HepG2 (cell line): Measurements from ENCODE around the gene TSHZ2.

Source experiments
- HCFC1 ChIP-seq: fragments of 150-350 bp; IDR thresholded peaks from 2 replicates; pipeline ENCODE4 v1.6.1; 2014; ENCODE audit warnings: low read depth, low read length
- HNRNPH1 ChIP-seq: fragments of 200-400 bp; formaldehyde crosslinking; optimal IDR thresholded peaks from 2 replicates; pipeline ENCODE3; 2017; ENCODE audit warnings: mild to moderate bottlenecking, low read depth, low read length
- MAFF ChIP-seq: IDR thresholded peaks from 2 replicates; pipeline ENCODE4 v1.6.1; 2011; ENCODE audit warnings: low read depth, low read length, improper control_type of control experiment
- POLR2A ChIP-seq, 2 experiments: IDR thresholded peaks; 2 replicates each; pipeline ENCODE4 v1.6.1; 2011; ENCODE audit warnings: low read depth in 2 of 2, low read length in 2 of 2, mild to moderate bottlenecking in 1 of 2, moderate library complexity in 1 of 2; ENCODE audit not compliant: insufficient read depth in 1 of 2
- TARDBP ChIP-seq: sonication (generic); formaldehyde crosslinking; IDR thresholded peaks from 2 replicates; pipeline ENCODE4 v1.8.0; 2022; ENCODE audit warnings: mild to moderate bottlenecking, missing genetic modification reagents
- ZBTB8A ChIP-seq: sonication (generic); formaldehyde crosslinking; IDR thresholded peaks from 2 replicates; pipeline ENCODE4 v1.4.0; 2020; ENCODE audit warnings: mild to moderate bottlenecking, low read depth, missing genetic modification reagents, borderline replicate concordance
- TF ChIP-seq, protein P1 (sequence below): sonication (generic); formaldehyde crosslinking; IDR thresholded peaks from 2 replicates; pipeline ENCODE4 v1.5.0; 2020; ENCODE audit warnings: mild to moderate bottlenecking, missing genetic modification reagents, moderate library complexity

DNA sequence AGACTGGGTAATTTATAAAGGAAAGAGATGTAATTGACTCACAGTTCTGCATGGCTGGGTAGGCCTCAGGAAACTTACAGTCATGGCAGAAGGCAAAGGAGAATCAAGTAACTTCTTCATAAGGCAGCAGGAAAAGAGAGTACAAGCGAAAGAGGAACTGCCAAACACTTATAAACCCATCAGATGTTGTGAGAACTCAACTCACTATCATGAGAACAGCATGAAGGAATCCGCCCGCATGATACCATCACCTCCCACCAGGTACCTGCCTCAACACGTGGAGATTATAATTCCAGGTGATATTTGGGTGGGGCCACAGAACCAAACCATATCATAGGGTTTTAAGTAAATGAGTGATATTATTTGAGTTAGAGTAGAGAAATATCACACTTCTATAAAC, 189.3 kb downstream of the TSHZ2 start:
- no peak for TF ChIP-seq TARDBP (CRISPR knock-in tag)
- no peak for TF ChIP-seq HNRNPH1
- no peak for TF ChIP-seq POLR2A (IDR thresholded peaks at IDR 0.05; ENCODE audit: insufficient read depth in 1 of 2, low read depth in 2 of 2, low read length in 2 of 2)
- TF ChIP-seq, protein P1, sequence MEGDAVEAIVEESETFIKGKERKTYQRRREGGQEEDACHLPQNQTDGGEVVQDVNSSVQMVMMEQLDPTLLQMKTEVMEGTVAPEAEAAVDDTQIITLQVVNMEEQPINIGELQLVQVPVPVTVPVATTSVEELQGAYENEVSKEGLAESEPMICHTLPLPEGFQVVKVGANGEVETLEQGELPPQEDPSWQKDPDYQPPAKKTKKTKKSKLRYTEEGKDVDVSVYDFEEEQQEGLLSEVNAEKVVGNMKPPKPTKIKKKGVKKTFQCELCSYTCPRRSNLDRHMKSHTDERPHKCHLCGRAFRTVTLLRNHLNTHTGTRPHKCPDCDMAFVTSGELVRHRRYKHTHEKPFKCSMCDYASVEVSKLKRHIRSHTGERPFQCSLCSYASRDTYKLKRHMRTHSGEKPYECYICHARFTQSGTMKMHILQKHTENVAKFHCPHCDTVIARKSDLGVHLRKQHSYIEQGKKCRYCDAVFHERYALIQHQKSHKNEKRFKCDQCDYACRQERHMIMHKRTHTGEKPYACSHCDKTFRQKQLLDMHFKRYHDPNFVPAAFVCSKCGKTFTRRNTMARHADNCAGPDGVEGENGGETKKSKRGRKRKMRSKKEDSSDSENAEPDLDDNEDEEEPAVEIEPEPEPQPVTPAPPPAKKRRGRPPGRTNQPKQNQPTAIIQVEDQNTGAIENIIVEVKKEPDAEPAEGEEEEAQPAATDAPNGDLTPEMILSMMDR (CRISPR knock-in tag) = no peak
- no peak for TF ChIP-seq HCFC1
- no peak for TF ChIP-seq MAFF
- no peak for TF ChIP-seq ZBTB8A (CRISPR knock-in tag)
